Measurements from ENCODE around the gene POU5F1. TPM values are rescaled to one million over a fixed set of nuclear protein-coding genes. Genes with fewer than 3 reads are reported as not detected.

POU5F1 gene
- total RNA-seq, 4 donors from 2014 or later: 1.0 TPM; not detected in 3

- 83 to 87% methylated on average over 10 of the region's 10 CpGs for WGBS, 2 donors
- H3K4me1 ChIP-seq: peaks cover 0 to 5% of the 10 kb centered on the region in 2 donors
- no peaks in the 10 kb centered on the region for H3K9me3 ChIP-seq
- H3K36me3 ChIP-seq: no peaks in the 10 kb centered on the region
- no peak overlapping the region for H3K27ac ChIP-seq
- no peaks in the 10 kb centered on the region for H3K27me3 ChIP-seq
- TF ChIP-seq POLR2A (IDR thresholded peaks at IDR 0.05) (no peak), CTCF (IDR thresholded peaks at IDR 0.05) (no peak)
- DNase-seq: no peak
- no peak overlapping the region for H3K4me3 ChIP-seq (replicated peaks in 1 of 3)
- intact Hi-C loops (cut with DNase I): loop anchor here (5.0 kb wide), 1 partner anchor 57 kb away; no protein-coding TSS in a partner anchor
These were observed 34.8 kb downstream of the POU5F1 start for GRCh38 chr6:31135710-31136109.

GRCh38 chr6:31132806-31133205, 37.7 kb downstream of the POU5F1 start:
- TF ChIP-seq CTCF (IDR thresholded peaks at IDR 0.05): no peak
- TF ChIP-seq POLR2A (IDR thresholded peaks at IDR 0.05): no peak
- H3K9me3 ChIP-seq: no peaks in the 10 kb centered on the region
- H3K4me3 ChIP-seq (replicated peaks in 1 of 3): no peak overlapping the region
- no peak for DNase-seq
- no peaks in the 10 kb centered on the region for H3K36me3 ChIP-seq
- no peak overlapping the region for H3K27ac ChIP-seq
- WGBS, 2 donors: 79% methylated on average over 6 of the region's 6 CpGs
- peaks cover 0 to 3% of the 10 kb centered on the region in 2 donors for H3K4me1 ChIP-seq
- intact Hi-C loops (cut with DNase I): no loop called here
- H3K27me3 ChIP-seq: no peaks in the 10 kb centered on the region

- Histone ChIP-seq H3K27ac (no peak overlapping the region), H3K9me3 (no peaks in the 10 kb centered on the region), H3K27me3 (no peaks in the 10 kb centered on the region), H3K4me3 (replicated peaks in 1 of 3) (no peak overlapping the region), H3K4me1 (peaks cover 0 to under 1% of the 10 kb centered on the region in 2 donors), H3K36me3 (no peaks in the 10 kb centered on the region)
- DNase-seq: no peak
- TF ChIP-seq POLR2A (IDR thresholded peaks at IDR 0.05) (no peak), CTCF (IDR thresholded peaks at IDR 0.05) (no peak)
- 89% methylated on average over 3 of the region's 3 CpGs for WGBS, 2 donors
- intact Hi-C loops (cut with DNase I): no loop called here
These were observed 38.9 kb downstream of the POU5F1 start for GRCh38 chr6:31131595-31131994.

- WGBS, 2 donors: 94 to 99% methylated on average over 3 of the region's 3 CpGs
- TF ChIP-seq POLR2A (IDR thresholded peaks at IDR 0.05): no peak
- TF ChIP-seq CTCF (IDR thresholded peaks at IDR 0.05): no peak
- no peak overlapping the region for H3K27ac ChIP-seq
- H3K36me3 ChIP-seq: no peaks in the 10 kb centered on the region
- no peaks in the 10 kb centered on the region for H3K27me3 ChIP-seq
- H3K4me3 ChIP-seq (replicated peaks in 1 of 3): no peak overlapping the region
- no peaks in the 10 kb centered on the region for H3K9me3 ChIP-seq
- peaks cover 0 to 8% of the 10 kb centered on the region in 2 donors for H3K4me1 ChIP-seq
- no peak for DNase-seq
- intact Hi-C loops (cut with DNase I): no loop called here
These were observed 39.7 kb downstream of the POU5F1 start for GRCh38 chr6:31130751-31131150.

GRCh38 chr6:31129130-31129529, 41.4 kb downstream of the POU5F1 start:
- intact Hi-C loops (cut with DNase I): no loop called here

More at GRCh38 chr6:31129130-31129529, 41.4 kb downstream of the POU5F1 start:
- H3K36me3 ChIP-seq: no peaks in the 10 kb centered on the region
- no peaks in the 10 kb centered on the region for H3K27me3 ChIP-seq
- no peak for TF ChIP-seq CTCF (IDR thresholded peaks at IDR 0.05)
- H3K27ac ChIP-seq: no peak overlapping the region
- 58 to 62% methylated on average over 4 of the region's 4 CpGs for WGBS, 2 donors
- DNase-seq: no peak
- H3K4me1 ChIP-seq: peaks cover 4 to 23% of the 10 kb centered on the region in 2 donors
- no peak overlapping the region for H3K4me3 ChIP-seq (replicated peaks in 1 of 3)
- no peaks in the 10 kb centered on the region for H3K9me3 ChIP-seq
